Lung (tissue), 12 donors: ENCODE data around the gene CCL15. TPM values are rescaled to one million over a fixed set of nuclear protein-coding genes. Genes with fewer than 3 reads are reported as not detected.

Experiments
- ATAC-seq: fragments of 200-7000 bp; cut with Tn5 transposase; one replicate; pipeline ENCODE4 v1.9.1; 2020; ENCODE audit warnings: moderate number of reproducible peaks; ENCODE audit not compliant: insufficient read depth, low FRiP score
- DNase-seq, 3 donors: peaks; one replicate each; pipeline ENCODE4 v3.0.0-alpha.2; 2013 to 2017
- H3K27ac ChIP-seq, 2 donors: one replicate each; pipeline ENCODE4 v1.5.1; 2013; ENCODE audit warnings: mild to moderate bottlenecking in 2 of 2, moderate library complexity in 2 of 2, control low read depth in 1 of 2, inconsistent platforms in 1 of 2, low read depth in 1 of 2, low read length in 1 of 2
- H3K27me3 ChIP-seq, 3 donors: one replicate each; pipeline ENCODE4 v1.5.1; 2013; ENCODE audit warnings: low read length in 2 of 3; ENCODE audit not compliant: control insufficient read depth in 3 of 3, insufficient read depth in 3 of 3
- H3K36me3 ChIP-seq, 4 donors: one replicate each; pipeline ENCODE4 v1.5.1; 2013; ENCODE audit warnings: low read length in 4 of 4, mild to moderate bottlenecking in 1 of 4, moderate library complexity in 1 of 4; ENCODE audit not compliant: control insufficient read depth in 4 of 4, insufficient read depth in 4 of 4
- H3K4me1 ChIP-seq, 5 donors: one replicate each; pipeline ENCODE4 v1.5.1; 2013; ENCODE audit warnings: low read length in 5 of 5, mild to moderate bottlenecking in 2 of 5, moderate library complexity in 1 of 5; ENCODE audit not compliant: control insufficient read depth in 5 of 5, insufficient read depth in 5 of 5
- H3K4me3 ChIP-seq: one replicate; pipeline ENCODE4 v1.5.1; 2013; ENCODE audit warnings: mild to moderate bottlenecking, control low read depth, moderate library complexity
- H3K9ac ChIP-seq, 2 donors: one replicate each; pipeline ENCODE4 v1.5.1; 2013; ENCODE audit warnings: low read length in 2 of 2, control low read depth in 1 of 2; ENCODE audit not compliant: insufficient read depth in 1 of 2
- H3K9me3 ChIP-seq, 4 donors: one replicate each; pipeline ENCODE4 v1.5.1; 2013; ENCODE audit warnings: low read length in 3 of 4, mild to moderate bottlenecking in 1 of 4, moderate library complexity in 1 of 4; ENCODE audit not compliant: control insufficient read depth in 4 of 4, insufficient read depth in 3 of 4
- WGBS, 2 donors: extraction: QIAGEN DNeasy Blood & Tissue Kit; methylation state at CpG; one replicate each; pipeline ENCODE4 v1.1.7; 2013; 5-methylcytosine and 5-hydroxymethylcytosine counted together
- polyA plus RNA-seq, 2 donors: library from polyadenylated mRNA; stranded (reverse); fragments of 200-250 nt; gene quantifications; one replicate each; pipeline ENCODE4 v1.2.1, GENCODE V29; 2013
- total RNA-seq, 2 donors: library from RNA; depleted of rRNA in 1 of 2; stranded (reverse); fragments of >200 nt in 1 of 2; gene quantifications; one replicate each; pipeline ENCODE4 v1.2.1, GENCODE V29; 2014 to 2021
- TF ChIP-seq, protein P1 (sequence below): IDR thresholded peaks from 2 replicates; pipeline ENCODE4 v1.5.1; 2012; ENCODE audit warnings: mild to moderate bottlenecking; ENCODE audit errors: control extremely low read depth, extremely low read depth
- donor health status: control.
- donor health status: control.
- donor health status: Bipolar disorder and iron deficiency.
- donor health status: healthy.
- donor health status: DM: yes; HTN: yes; CAD: no.

Gene CCL15
- total and polyA plus RNA-seq, 4 donors: 0.84 to 1.4 (median 1.2) TPM

DNA sequence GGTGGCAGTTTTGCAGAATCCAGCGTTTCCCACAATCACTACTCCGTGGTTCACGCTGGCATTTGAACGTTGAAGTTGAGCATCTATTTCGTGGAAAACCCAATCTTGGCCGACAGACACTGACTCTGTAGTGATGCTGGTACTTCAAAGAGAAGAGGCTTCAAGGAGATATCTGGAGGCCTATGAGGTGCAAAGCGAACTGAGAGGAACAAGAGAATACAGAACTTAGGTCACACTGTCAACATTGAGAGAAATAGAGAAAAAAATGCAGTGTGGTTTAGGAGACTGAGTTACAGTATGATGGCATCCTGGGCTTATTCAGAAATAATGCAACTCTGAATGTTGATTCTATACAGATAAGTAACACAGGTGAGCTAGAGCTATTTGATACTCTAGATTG lies 36.1 kb downstream of the CCL15 start:
- ATAC-seq (no peak), DNase-seq (no peak)
- no peak overlapping the region for H3K9ac ChIP-seq
- peaks cover 0 to 5% (median 3%) of the 10 kb centered on the region in 3 donors for H3K27me3 ChIP-seq
- 91 to 96% methylated on average over 7 of the region's 7 CpGs for WGBS, 2 donors
- H3K36me3 ChIP-seq: no peaks in the 10 kb centered on the region
- TF ChIP-seq, protein P1, sequence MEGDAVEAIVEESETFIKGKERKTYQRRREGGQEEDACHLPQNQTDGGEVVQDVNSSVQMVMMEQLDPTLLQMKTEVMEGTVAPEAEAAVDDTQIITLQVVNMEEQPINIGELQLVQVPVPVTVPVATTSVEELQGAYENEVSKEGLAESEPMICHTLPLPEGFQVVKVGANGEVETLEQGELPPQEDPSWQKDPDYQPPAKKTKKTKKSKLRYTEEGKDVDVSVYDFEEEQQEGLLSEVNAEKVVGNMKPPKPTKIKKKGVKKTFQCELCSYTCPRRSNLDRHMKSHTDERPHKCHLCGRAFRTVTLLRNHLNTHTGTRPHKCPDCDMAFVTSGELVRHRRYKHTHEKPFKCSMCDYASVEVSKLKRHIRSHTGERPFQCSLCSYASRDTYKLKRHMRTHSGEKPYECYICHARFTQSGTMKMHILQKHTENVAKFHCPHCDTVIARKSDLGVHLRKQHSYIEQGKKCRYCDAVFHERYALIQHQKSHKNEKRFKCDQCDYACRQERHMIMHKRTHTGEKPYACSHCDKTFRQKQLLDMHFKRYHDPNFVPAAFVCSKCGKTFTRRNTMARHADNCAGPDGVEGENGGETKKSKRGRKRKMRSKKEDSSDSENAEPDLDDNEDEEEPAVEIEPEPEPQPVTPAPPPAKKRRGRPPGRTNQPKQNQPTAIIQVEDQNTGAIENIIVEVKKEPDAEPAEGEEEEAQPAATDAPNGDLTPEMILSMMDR: no peak
- no peak overlapping the region for H3K27ac ChIP-seq
- no peaks in the 10 kb centered on the region for H3K9me3 ChIP-seq
- H3K4me1 ChIP-seq: no peaks in the 10 kb centered on the region
- no peak overlapping the region for H3K4me3 ChIP-seq

DNA sequence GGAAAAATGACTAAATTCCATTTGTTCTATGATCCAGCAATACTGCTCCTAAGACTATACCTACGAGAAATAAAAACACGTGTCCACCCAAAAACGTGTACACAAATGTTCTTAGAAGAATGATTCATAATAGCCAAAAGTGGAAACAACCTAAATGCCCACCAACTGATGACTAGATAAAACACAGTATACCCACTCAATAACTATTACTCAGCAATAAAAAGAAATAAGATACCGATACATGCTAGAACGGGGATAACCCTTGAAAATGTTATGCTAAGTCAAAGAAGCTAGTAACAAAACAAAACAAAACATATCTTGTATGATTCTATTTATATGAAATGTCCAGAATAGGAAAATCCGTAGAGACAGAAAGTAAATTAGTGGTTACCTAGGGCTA lies 37.7 kb downstream of the CCL15 start:
- DNase-seq (no peak), ATAC-seq (no peak)
- no peak overlapping the region for H3K27ac ChIP-seq
- no peaks in the 10 kb centered on the region for H3K36me3 ChIP-seq
- H3K27me3 ChIP-seq: peaks cover 0 to 9% (median 3%) of the 10 kb centered on the region in 3 donors
- H3K4me3 ChIP-seq: no peak overlapping the region
- TF ChIP-seq, protein P1: no peak
- no peaks in the 10 kb centered on the region for H3K9me3 ChIP-seq
- 81 to 95% methylated on average over 6 of the region's 6 CpGs for WGBS, 2 donors
- H3K4me1 ChIP-seq: no peaks in the 10 kb centered on the region
- no peak overlapping the region for H3K9ac ChIP-seq

DNA sequence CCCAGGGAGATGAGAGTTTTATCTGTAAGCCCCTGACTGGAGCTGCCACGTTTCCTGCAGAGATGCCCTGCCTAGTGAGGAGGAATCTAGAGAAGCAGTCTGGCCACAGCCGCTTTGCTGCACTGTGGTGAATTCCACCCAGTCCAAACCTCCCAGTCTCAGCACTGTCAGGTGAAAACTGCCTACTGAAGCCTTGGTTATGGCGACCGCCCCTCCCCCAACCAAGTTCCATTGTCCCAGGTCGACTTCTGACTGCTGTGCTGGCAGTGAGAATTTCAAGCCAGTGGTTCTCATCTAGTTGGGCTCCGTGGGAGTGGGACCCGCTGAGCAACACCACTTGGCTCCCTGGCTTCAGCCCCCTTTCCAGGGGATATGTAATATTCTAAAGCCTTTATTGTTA lies 47.6 kb downstream of the CCL15 start:
- Histone ChIP-seq H3K4me3 (no peak overlapping the region), H3K4me1 (no peaks in the 10 kb centered on the region), H3K9ac (no peak overlapping the region), H3K27ac (no peak overlapping the region), H3K36me3 (no peaks in the 10 kb centered on the region), H3K9me3 (no peaks in the 10 kb centered on the region), H3K27me3 (peaks cover 0 to 2% (median 2%) of the 10 kb centered on the region in 3 donors)
- TF ChIP-seq, protein P1: no peak
- no peak for ATAC-seq
- 62 to 67% methylated on average over 7 of the region's 7 CpGs for WGBS, 2 donors
- no peak for DNase-seq

DNA sequence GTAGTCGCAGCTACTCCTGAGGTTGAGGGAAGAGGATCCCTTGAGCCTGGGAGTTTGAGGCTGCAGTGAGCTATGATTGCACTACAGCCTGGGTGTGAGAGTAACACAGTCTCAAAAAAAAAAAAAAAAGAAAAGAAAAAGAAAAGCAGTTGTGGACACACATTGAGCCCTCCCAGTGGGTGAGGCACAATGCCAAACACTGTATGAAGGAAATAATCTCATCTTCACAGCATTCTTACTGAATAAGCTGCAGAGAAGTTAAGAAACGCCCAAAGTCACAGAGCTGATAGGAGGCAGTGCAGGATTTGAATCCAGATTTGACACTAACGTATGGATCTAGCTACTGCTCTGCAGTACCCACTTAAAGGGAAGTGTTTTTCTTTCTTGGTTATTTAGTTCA lies 52.0 kb downstream of the CCL15 start:
- DNase-seq (no peak), ATAC-seq (no peak)
- Histone ChIP-seq H3K27me3 (no peaks in the 10 kb centered on the region), H3K9me3 (no peaks in the 10 kb centered on the region), H3K27ac (no peak overlapping the region), H3K4me1 (no peaks in the 10 kb centered on the region), H3K36me3 (no peaks in the 10 kb centered on the region), H3K4me3 (no peak overlapping the region), H3K9ac (no peak overlapping the region)
- TF ChIP-seq, protein P1: no peak
- WGBS, 2 donors: 78 to 84% methylated on average over 3 of the region's 3 CpGs
